Fibroblast of villous mesenchyme (primary cell): ENCODE data around the gene CRTAC1. TPM values are rescaled to one million over a fixed set of nuclear protein-coding genes. Genes with fewer than 3 reads are reported as not detected.
A peak's percentile ranks its signal among the peaks of the same experiment; 100 is the strongest.
"Not testable (repeated sequence)": the region's sequence is repeated elsewhere in the genome, so short reads cannot be mapped to it uniquely, and the experiment has no call there.

Experiments
- DNase-seq: peaks from one replicate; pipeline ENCODE4 v3.0.0-alpha.2; 2010; ENCODE audit warnings: low read depth
- H3K4me3 ChIP-seq: 2 replicates; pipeline ENCODE4 v1.5.1; 2011; ENCODE audit warnings: low read depth, mild to moderate bottlenecking, low read length
- total RNA-seq: library from RNA; depleted of rRNA; stranded (reverse); fragments of >200 nt; gene quantifications from 2 replicates; pipeline ENCODE4 v1.2.3, GENCODE V29; 2012
- TF ChIP-seq, protein P1 (sequence below): IDR thresholded peaks from 2 replicates; pipeline ENCODE4 v1.5.1; 2012; ENCODE audit warnings: low read depth, mild to moderate bottlenecking, low read length; ENCODE audit not compliant: insufficient read depth

The CRTAC1 gene
- total RNA-seq, 1 donor = not detected

DNA sequence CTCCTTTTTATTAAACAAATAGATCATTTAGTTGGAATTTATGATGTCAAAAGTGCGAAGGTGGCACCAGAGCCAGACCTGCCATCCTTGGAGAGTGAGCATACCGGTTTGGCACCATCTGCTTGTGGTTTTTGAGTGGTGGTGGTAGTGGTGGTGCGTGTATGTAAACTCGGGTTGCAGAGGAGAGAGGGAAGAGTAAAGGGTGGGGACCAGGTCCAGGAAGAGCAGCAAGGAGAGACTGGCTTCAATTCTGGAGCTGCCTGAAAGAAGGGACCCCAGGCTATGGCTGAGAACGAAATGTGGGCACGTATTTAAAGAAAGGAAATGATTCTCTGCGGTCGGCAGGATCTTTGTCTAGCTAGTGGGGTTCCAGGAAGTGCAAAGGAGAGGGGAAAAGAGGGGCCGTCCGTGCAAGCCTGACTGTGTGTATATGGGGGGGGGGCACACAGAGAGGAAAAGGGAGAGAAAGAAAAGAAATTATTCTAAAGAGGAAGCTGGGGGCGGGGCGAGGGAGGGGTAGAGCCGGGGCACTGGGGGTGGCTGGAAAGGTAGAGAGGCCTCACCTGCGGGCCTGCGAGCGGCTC lies 181.2 kb downstream of the CRTAC1 start:
- TF ChIP-seq, protein P1, sequence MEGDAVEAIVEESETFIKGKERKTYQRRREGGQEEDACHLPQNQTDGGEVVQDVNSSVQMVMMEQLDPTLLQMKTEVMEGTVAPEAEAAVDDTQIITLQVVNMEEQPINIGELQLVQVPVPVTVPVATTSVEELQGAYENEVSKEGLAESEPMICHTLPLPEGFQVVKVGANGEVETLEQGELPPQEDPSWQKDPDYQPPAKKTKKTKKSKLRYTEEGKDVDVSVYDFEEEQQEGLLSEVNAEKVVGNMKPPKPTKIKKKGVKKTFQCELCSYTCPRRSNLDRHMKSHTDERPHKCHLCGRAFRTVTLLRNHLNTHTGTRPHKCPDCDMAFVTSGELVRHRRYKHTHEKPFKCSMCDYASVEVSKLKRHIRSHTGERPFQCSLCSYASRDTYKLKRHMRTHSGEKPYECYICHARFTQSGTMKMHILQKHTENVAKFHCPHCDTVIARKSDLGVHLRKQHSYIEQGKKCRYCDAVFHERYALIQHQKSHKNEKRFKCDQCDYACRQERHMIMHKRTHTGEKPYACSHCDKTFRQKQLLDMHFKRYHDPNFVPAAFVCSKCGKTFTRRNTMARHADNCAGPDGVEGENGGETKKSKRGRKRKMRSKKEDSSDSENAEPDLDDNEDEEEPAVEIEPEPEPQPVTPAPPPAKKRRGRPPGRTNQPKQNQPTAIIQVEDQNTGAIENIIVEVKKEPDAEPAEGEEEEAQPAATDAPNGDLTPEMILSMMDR = no peak
- H3K4me3 ChIP-seq = peak overlapping the region; percentile 34
- DNase-seq = no peak

DNA sequence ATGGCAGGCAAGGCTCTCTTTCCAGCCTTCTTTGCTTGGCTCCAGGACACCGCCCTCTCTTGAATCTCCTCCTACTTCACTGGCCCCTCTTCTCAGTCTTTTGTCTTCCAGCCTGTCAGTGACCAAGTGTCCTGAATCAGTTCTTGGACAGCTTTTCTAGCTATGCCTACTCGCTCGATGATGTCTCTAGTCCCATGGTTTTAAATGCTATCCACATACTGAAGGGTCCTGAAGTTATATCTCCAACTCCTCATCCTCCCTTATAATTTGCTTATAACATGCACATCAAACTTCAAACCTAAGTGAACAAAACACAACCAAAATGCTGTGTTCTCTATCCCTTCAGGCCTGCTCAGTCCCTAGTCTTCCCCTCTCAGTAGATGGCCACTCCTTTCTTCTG lies 185.7 kb downstream of the CRTAC1 start:
- no peak overlapping the region for H3K4me3 ChIP-seq
- TF ChIP-seq, protein P1 = no peak
- DNase-seq = no peak

DNA sequence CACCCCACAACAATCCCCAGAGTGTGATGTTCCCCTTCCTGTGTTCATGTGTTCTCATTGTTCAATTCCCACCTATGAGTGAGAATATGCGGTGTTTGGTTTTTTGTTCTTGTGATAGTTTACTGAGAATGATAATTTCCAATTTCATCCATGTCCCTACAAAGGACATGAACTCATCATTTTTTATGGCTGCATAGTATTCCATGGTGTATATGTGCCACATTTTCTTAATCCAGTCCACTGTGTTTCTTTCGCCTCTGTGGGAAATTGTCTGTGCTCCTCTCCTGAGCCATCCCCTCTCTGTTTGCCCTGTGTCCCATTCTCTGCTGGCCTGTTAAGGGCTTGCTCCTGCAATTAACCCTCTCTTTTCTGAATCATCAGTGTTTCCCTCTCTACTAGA lies 186.4 kb downstream of the CRTAC1 start:
- DNase-seq, H3K4me3 ChIP-seq: not testable (repeated sequence)

DNA sequence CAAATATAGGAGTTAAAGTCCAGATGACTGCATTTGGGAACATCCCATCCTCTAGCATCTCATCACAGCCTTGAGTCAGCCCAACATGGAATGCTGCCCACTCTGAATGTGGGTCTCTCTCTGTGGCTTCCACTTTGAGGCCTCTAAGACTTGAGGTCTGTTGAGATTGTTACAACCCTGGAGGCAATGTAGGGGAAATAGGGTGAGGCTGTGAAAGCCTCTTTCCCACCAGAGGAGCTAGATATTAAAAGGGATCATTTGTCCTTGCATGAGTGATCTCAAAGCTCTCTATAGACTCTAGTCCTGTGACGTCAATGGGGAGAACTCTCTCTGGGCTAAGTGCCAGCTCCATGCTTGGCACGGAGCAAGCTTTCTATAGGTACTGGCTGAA lies 187.1 kb downstream of the CRTAC1 start:
- no peak for DNase-seq
- TF ChIP-seq, protein P1 = no peak
- H3K4me3 ChIP-seq = no peak overlapping the region

DNA sequence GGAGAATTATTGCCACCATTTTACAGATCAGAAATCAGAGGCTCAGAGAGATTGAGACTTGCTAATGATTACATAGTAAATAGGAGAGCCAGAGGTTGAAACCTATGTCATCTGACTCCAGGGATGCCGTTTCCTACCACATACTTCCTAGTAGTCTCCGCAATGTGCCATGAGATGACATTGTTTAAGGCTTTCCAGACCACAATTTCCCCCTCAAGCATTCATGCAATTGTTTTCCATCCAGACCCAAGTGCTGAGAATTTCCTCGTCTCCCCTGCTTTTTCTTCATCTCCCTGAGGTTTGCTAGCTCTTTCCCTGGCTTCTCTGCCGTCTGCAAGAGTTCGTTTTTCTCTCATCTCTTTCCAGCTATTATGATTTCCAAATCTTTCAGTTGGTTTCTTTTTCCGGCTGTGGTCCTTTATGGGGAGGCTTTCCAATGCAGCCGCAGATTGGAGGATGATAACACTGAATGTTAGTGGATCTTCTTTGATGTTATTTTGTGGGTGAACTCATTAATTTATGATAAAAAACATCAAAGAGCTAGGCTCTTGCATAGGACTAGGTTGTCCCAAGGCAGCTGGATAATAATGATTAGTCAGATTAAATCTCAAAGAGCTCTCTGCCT lies 187.7 kb downstream of the CRTAC1 start:
- H3K4me3 ChIP-seq = no peak overlapping the region
- no peak for DNase-seq
- TF ChIP-seq, protein P1 = no peak

DNA sequence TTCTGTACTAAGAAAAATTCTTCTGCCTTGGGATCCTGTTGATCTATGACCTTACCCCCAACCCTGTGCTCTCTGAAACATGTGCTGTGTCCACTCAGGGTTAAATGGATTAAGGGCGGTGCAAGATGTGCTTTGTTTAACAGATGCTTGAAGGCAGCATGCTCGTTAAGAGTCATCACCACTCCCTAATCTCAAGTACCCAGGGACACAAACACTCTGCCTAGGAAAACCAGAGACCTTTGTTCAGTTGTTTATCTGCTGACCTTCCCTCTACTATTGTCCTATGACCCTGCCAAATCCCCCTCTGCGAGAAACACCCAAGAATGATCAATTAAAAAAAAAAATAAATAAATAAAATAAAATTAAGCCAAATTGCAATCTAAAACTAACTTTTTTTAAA lies 188.3 kb downstream of the CRTAC1 start:
- DNase-seq, H3K4me3 ChIP-seq: not testable (repeated sequence)

DNA sequence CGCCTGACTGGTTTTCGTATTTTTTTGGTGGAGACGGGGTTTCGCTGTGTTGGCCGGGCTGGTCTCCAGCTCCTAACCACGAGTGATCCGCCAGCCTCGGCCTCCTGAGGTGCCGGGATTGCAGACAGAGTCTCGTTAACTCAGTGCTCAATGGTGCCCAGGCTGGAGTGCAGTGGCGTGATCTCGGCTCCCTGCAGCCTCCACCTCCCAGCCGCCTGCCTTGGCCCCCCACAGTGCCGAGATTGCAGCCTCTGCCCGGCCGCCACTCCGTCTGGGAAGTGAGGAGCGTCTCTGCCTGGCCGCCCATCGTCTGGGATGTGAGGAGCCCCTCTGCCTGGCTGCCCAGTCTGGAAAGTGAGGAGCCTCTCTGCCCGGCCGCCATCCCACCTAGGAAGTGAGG lies 189.3 kb downstream of the CRTAC1 start:
- DNase-seq = not testable (repeated sequence)

DNA sequence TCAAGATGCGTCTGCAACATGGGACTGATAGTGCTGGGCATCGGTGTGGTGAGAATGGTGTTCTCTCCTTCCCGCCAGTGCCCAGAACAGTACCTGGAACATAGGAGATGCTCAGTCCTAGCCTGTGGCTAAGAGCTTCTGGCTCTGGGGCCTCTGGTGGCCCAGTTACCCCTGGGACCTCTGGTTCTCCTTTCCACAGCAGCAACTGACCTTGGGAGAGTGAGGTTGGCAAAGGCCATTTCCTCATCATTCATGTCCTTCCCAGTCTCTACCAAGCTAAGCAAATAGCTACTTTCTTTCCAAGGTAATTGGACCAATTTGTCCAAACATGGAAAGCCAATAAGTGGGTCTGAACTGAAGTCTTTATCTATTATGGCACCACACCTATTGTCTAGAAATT lies 192.3 kb downstream of the CRTAC1 start:
- no peak overlapping the region for H3K4me3 ChIP-seq
- DNase-seq = no peak
- TF ChIP-seq, protein P1 = no peak

More for the DNA sequence above, 189.3 kb downstream of the CRTAC1 start:
- not testable (repeated sequence) for H3K4me3 ChIP-seq
